ENCODE data around the gene YWHAH.

DNA sequence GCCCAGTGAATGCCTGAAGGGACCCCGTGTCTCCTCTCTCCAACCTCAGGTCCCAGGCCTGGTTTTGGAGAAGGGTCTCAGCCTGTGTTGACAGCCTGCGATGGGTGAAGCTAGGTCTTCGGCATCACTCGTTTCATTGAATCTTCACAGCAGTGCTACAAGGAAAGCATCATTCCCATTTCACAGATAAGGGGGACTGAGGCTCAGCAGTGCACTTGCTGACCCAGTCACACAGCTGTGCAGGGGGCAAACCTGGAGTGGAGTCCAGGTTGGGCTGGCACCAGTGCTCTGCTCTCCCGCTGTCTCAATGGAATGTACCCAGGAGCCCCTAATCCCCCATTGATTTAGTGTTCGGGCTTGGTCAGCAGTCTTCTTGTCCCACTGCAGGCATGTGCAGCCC lies 10.9 kb upstream of the YWHAH start:
- TF ChIP-seq ZNF354C (tag by site-specific recombination; IDR thresholded peaks at IDR 0.05; ENCODE audit: borderline replicate concordance, low read depth) (no peak), KLF16 (tag by site-specific recombination; IDR thresholded peaks at IDR 0.05) (no peak), ZNF600 (tag by site-specific recombination; IDR thresholded peaks at IDR 0.05) (no peak), ZFP41 (tag by site-specific recombination; IDR thresholded peaks at IDR 0.05; ENCODE audit: borderline replicate concordance) (no peak), ZNF174 (tag by site-specific recombination; IDR thresholded peaks at IDR 0.05) (no peak), EGR2 (tag by site-specific recombination; IDR thresholded peaks at IDR 0.05; ENCODE audit: low read depth) (no peak), ZNF23 (tag by site-specific recombination; IDR thresholded peaks at IDR 0.05; ENCODE audit: borderline replicate concordance) (no peak), PRDM1 (tag by site-specific recombination; IDR thresholded peaks at IDR 0.05) (no peak), ZNF155 (tag by site-specific recombination; IDR thresholded peaks at IDR 0.05) (no peak), HOXC10 (CRISPR knock-in tag; IDR thresholded peaks at IDR 0.05) (no peak)
- TF ChIP-seq, protein P1, sequence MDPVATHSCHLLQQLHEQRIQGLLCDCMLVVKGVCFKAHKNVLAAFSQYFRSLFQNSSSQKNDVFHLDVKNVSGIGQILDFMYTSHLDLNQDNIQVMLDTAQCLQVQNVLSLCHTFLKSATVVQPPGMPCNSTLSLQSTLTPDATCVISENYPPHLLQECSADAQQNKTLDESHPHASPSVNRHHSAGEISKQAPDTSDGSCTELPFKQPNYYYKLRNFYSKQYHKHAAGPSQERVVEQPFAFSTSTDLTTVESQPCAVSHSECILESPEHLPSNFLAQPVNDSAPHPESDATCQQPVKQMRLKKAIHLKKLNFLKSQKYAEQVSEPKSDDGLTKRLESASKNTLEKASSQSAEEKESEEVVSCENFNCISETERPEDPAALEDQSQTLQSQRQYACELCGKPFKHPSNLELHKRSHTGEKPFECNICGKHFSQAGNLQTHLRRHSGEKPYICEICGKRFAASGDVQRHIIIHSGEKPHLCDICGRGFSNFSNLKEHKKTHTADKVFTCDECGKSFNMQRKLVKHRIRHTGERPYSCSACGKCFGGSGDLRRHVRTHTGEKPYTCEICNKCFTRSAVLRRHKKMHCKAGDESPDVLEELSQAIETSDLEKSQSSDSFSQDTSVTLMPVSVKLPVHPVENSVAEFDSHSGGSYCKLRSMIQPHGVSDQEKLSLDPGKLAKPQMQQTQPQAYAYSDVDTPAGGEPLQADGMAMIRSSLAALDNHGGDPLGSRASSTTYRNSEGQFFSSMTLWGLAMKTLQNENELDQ (tag by site-specific recombination; IDR thresholded peaks at IDR 0.05; ENCODE audit: low read depth), result no peak
- TF ChIP-seq, protein P2, sequence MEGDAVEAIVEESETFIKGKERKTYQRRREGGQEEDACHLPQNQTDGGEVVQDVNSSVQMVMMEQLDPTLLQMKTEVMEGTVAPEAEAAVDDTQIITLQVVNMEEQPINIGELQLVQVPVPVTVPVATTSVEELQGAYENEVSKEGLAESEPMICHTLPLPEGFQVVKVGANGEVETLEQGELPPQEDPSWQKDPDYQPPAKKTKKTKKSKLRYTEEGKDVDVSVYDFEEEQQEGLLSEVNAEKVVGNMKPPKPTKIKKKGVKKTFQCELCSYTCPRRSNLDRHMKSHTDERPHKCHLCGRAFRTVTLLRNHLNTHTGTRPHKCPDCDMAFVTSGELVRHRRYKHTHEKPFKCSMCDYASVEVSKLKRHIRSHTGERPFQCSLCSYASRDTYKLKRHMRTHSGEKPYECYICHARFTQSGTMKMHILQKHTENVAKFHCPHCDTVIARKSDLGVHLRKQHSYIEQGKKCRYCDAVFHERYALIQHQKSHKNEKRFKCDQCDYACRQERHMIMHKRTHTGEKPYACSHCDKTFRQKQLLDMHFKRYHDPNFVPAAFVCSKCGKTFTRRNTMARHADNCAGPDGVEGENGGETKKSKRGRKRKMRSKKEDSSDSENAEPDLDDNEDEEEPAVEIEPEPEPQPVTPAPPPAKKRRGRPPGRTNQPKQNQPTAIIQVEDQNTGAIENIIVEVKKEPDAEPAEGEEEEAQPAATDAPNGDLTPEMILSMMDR (tag by site-specific recombination; IDR thresholded peaks at IDR 0.05), result no peak

Measured in HEK293 (cell line).